ENCODE data around the gene MRGPRF.

The MRGPRF gene

DNA sequence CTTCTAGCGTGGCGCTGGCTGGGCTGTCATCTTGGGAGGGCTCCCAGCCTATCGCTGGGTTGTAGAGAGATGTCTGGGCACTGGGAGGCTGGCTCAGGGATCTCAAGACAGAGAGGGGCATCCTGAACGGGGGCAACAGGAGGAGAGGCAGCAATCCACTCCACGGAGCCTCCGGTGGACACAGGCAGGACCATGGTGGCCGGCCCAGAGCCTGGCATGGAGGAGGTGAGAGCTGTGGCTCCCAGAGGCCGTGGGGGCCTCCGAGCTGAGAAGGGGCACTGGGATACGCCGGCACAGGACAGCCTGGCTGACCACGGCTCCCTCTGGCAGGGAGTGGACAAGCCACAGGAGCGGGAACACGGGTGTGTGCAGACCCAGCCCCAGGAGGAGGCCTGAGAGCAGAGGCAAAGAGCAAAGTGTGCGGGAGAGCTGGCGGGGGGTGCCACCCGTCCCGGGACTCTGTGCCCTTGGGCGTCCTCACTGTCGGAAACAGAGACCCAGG, 9.1 kb downstream of the MRGPRF start:
- no peak for DNase-seq
- Histone ChIP-seq H3K27ac (no peak overlapping the region), H3K4me3 (ENCODE audit: low read depth, low read length) (no peak overlapping the region), H3K36me3 (replicated peaks) (no peaks in the 10 kb centered on the region), H3K27me3 (replicated peaks) (no peaks in the 10 kb centered on the region)
- in situ Hi-C loops (cut with HindIII; ENCODE audit: low pct_ligation_motif_present, low sequenced_read_pairs): no loop called here
- no peak for TF ChIP-seq CTCF (IDR thresholded peaks at IDR 0.05; ENCODE audit: low read depth, low read length, missing control alignments)

- H3K27me3 ChIP-seq (replicated peaks): no peaks in the 10 kb centered on the region
- H3K27ac ChIP-seq: no peak overlapping the region
- TF ChIP-seq CTCF (IDR thresholded peaks at IDR 0.05; ENCODE audit: low read depth, low read length, missing control alignments): no peak
- no peak for DNase-seq
- no peak overlapping the region for H3K4me3 ChIP-seq (ENCODE audit: low read depth, low read length)
- H3K36me3 ChIP-seq (replicated peaks): no peaks in the 10 kb centered on the region
- in situ Hi-C loops (cut with HindIII; ENCODE audit: low pct_ligation_motif_present, low sequenced_read_pairs): no loop called here
These were observed 9.7 kb downstream of the MRGPRF start for GRCh38 chr11:69003301-69003865.

DNA sequence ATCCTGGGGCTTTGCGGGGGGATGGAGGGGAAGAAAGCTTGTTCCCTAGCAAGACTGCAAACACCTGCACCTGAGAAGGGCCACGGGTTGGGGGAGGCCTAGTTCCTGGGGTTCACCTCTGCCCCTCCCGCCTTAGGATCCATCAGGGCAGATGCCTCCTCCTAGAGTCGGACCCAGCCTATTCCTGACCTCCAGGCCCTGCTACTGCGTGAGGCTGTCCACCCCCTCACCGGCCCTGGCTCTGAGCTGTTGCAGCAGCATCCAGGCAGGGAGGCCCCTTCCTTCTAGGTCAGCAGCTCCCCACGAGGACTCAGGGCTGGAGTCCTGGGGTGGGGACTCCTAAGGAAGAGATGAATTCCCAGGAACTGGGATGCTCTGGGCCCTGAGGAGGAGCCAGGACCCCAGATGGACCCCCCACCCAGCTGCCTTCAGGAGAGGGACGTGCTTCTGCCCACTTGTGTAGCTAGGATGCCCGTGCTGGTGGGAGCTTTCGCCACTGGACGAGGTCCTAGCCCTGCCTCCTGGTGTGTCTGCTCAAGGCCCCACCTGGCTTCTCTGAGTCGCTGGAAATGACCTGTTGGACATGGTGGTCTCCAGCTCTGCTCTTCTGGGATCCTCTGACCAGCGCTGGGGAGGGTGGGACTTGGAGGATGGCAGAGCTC, 10.3 kb downstream of the MRGPRF start:
- no peaks in the 10 kb centered on the region for H3K36me3 ChIP-seq (replicated peaks)

GRCh38 chr11:69002110-69002569, 10.9 kb downstream of the MRGPRF start:
- H3K27ac ChIP-seq: no peak overlapping the region
- DNase-seq: no peak
- TF ChIP-seq CTCF (IDR thresholded peaks at IDR 0.05; ENCODE audit: low read depth, low read length, missing control alignments): no peak
- in situ Hi-C loops (cut with HindIII; ENCODE audit: low pct_ligation_motif_present, low sequenced_read_pairs): no loop called here
- no peaks in the 10 kb centered on the region for H3K27me3 ChIP-seq (replicated peaks)
- H3K4me3 ChIP-seq (ENCODE audit: low read depth, low read length): no peak overlapping the region
- no peaks in the 10 kb centered on the region for H3K36me3 ChIP-seq (replicated peaks)

More for the DNA sequence above, 10.3 kb downstream of the MRGPRF start:
- in situ Hi-C loops (cut with HindIII; ENCODE audit: low pct_ligation_motif_present, low sequenced_read_pairs): no loop called here
- H3K27ac ChIP-seq: no peak overlapping the region
- no peak for TF ChIP-seq CTCF (IDR thresholded peaks at IDR 0.05; ENCODE audit: low read depth, low read length, missing control alignments)
- no peak for DNase-seq
- H3K4me3 ChIP-seq (ENCODE audit: low read depth, low read length): no peak overlapping the region
- no peaks in the 10 kb centered on the region for H3K27me3 ChIP-seq (replicated peaks)

- Histone ChIP-seq H3K27me3 (replicated peaks) (no peaks in the 10 kb centered on the region), H3K36me3 (replicated peaks) (no peaks in the 10 kb centered on the region), H3K27ac (no peak overlapping the region), H3K4me3 (ENCODE audit: low read depth, low read length) (no peak overlapping the region)
- in situ Hi-C loops (cut with HindIII; ENCODE audit: low pct_ligation_motif_present, low sequenced_read_pairs): no loop called here
- TF ChIP-seq CTCF (IDR thresholded peaks at IDR 0.05; ENCODE audit: low read depth, low read length, missing control alignments): no peak
- no peak for DNase-seq
These were observed 11.6 kb downstream of the MRGPRF start for GRCh38 chr11:69001243-69002081.

Data from brain microvascular endothelial cell (primary cell).